WI38 (cell line): ENCODE results near the gene BTBD16.

Source experiments
- H3K4me3 ChIP-seq: 2 replicates; pipeline ENCODE4 v1.5.1; 2011; ENCODE audit warnings: low read depth, mild to moderate bottlenecking, control low read depth, low read length
- TF ChIP-seq, protein P1 (sequence below): IDR thresholded peaks from 2 replicates; pipeline ENCODE4 v1.5.1; 2012; ENCODE audit warnings: low read depth, mild to moderate bottlenecking, control low read depth, low read length

BTBD16 gene

GRCh38 chr10:122290833-122291532, 19.9 kb downstream of the BTBD16 start:
- TF ChIP-seq, protein P1, sequence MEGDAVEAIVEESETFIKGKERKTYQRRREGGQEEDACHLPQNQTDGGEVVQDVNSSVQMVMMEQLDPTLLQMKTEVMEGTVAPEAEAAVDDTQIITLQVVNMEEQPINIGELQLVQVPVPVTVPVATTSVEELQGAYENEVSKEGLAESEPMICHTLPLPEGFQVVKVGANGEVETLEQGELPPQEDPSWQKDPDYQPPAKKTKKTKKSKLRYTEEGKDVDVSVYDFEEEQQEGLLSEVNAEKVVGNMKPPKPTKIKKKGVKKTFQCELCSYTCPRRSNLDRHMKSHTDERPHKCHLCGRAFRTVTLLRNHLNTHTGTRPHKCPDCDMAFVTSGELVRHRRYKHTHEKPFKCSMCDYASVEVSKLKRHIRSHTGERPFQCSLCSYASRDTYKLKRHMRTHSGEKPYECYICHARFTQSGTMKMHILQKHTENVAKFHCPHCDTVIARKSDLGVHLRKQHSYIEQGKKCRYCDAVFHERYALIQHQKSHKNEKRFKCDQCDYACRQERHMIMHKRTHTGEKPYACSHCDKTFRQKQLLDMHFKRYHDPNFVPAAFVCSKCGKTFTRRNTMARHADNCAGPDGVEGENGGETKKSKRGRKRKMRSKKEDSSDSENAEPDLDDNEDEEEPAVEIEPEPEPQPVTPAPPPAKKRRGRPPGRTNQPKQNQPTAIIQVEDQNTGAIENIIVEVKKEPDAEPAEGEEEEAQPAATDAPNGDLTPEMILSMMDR = no peak

DNA sequence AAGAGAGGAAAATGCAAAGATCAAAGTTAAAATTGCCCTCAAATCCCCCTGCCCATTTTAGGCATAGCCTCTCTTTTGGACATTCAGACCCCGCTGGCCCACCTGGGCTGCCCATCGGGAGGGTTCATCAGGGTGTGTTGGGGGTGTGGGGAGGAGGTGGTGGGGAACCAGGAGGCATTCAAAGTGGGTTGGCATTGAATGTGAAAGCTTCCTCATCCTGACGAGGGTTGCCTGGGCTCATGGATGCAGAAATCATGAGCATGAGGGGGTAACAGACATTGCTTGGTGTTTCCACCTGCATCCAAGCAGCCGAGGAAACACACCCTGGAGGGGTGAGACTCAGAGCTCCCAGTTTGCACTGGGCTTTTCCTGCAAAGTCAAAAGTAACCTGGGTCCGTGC, 20.6 kb downstream of the BTBD16 start:
- TF ChIP-seq, protein P1 = no peak
- no peak overlapping the region for H3K4me3 ChIP-seq

More at GRCh38 chr10:122290833-122291532, 19.9 kb downstream of the BTBD16 start:
- no peak overlapping the region for H3K4me3 ChIP-seq

- no peak overlapping the region for H3K4me3 ChIP-seq
- TF ChIP-seq, protein P1 = no peak
These were observed 21.3 kb downstream of the BTBD16 start for GRCh38 chr10:122292376-122292775.

GRCh38 chr10:122293156-122293960, 22.3 kb downstream of the BTBD16 start:
- TF ChIP-seq, protein P1 = no peak

DNA sequence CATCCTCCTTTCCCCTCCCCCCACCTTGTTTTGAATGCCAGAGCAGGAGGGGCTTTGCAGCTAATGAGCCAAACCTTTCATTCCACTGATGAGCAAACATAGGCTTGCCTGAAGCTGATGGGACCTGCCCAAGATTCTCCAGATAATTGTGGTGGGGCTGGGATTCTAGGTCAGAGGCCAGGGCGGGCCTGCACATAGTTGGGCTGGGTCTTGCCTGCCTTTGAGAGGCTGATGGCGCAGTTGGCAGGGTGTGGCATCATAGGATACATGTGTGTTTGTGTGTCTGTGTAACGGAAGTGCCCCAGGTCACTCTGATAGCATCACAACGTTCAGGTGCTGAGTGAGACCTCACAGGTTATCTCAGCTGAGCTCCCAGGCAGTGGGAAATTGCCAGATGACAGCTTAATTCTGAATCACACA, 22.9 kb downstream of the BTBD16 start:
- H3K4me3 ChIP-seq = no peak overlapping the region
- TF ChIP-seq, protein P1 = no peak

More at GRCh38 chr10:122293156-122293960, 22.3 kb downstream of the BTBD16 start:
- no peak overlapping the region for H3K4me3 ChIP-seq

GRCh38 chr10:122294511-122295450, 23.7 kb downstream of the BTBD16 start:
- no peak overlapping the region for H3K4me3 ChIP-seq
- TF ChIP-seq, protein P1 = no peak
